ENCODE data around the gene SLC4A9. TPM values are rescaled to one million over a fixed set of nuclear protein-coding genes. Genes with fewer than 3 reads are reported as not detected.

The SLC4A9 gene, protein sequence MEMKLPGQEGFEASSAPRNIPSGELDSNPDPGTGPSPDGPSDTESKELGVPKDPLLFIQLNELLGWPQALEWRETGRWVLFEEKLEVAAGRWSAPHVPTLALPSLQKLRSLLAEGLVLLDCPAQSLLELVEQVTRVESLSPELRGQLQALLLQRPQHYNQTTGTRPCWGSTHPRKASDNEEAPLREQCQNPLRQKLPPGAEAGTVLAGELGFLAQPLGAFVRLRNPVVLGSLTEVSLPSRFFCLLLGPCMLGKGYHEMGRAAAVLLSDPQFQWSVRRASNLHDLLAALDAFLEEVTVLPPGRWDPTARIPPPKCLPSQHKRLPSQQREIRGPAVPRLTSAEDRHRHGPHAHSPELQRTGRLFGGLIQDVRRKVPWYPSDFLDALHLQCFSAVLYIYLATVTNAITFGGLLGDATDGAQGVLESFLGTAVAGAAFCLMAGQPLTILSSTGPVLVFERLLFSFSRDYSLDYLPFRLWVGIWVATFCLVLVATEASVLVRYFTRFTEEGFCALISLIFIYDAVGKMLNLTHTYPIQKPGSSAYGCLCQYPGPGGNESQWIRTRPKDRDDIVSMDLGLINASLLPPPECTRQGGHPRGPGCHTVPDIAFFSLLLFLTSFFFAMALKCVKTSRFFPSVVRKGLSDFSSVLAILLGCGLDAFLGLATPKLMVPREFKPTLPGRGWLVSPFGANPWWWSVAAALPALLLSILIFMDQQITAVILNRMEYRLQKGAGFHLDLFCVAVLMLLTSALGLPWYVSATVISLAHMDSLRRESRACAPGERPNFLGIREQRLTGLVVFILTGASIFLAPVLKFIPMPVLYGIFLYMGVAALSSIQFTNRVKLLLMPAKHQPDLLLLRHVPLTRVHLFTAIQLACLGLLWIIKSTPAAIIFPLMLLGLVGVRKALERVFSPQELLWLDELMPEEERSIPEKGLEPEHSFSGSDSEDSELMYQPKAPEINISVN
- not detected for total RNA-seq
- long read RNA-seq, result 0 reads

DNA sequence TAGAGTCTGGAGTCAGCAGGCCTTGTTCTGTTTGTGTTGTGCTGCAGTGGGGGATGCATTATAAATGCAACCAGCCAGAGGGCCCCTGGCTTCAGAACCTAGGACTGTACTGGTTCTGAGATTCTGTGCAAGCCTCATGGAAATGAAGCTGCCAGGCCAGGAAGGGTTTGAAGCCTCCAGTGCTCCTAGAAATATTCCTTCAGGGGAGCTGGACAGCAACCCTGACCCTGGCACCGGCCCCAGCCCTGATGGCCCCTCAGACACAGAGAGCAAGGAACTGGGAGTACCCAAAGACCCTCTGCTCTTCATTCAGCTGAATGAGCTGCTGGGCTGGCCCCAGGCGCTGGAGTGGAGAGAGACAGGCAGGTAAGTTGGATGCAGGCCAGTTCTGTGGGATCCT, at the start of gene SLC4A9:
TSS of gene SLC4A9 (plus strand) at position 94 of the 400 bp plus-strand sequence. CDS start at position 137, 43 bp downstream.
- intact Hi-C loops (cut with DNase I), result no loop called here
- ATAC-seq, result no peak
- no peak for DNase-seq (ENCODE audit: missing footprints)

DNA sequence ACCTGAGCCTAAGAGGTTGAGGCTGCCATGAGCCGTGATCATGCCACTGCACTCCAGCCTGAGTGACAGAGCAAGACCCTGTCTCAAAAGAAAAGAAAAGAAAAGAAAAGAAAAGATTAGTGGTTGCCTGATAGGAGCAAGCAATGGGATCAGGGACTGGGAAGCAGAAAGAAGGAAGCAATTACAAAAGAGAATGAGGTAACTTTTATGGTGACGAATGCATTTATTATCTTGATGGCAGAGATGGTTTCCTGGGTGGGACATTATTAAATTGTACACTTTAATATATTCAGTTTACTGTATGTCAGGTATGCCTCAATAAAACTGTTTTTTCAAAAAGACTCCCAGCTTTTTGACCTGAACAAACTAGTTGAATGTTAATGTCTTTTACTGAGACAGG, 49.6 kb upstream of the SLC4A9 start:
- no peak for DNase-seq (ENCODE audit: missing footprints)
- no peak for ATAC-seq
- intact Hi-C loops (cut with DNase I), result no loop called here

DNA sequence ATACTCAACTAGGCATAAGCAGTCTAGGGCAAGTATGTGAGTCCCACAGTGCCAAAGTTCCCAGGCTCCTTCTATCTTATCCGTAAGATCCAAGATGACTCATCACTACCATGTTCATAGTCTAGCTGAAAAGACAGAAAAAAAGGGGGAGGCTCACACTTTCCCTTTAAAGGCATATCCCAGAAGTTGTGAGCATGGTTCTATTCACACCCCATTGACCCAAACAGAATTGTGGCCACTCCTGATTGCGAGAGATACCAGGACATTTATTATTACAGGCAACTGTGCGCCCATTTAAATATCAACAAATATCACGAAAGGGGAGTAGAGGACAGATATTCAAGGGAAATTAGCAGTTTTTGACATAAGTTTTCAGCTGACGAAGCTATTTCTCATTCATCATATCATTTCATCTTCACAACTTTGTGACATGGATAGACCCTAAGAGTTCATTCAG, 49.0 kb upstream of the SLC4A9 start:
- ATAC-seq (no peak), DNase-seq (ENCODE audit: missing footprints) (no peak)
- intact Hi-C loops (cut with DNase I), result no loop called here

DNA sequence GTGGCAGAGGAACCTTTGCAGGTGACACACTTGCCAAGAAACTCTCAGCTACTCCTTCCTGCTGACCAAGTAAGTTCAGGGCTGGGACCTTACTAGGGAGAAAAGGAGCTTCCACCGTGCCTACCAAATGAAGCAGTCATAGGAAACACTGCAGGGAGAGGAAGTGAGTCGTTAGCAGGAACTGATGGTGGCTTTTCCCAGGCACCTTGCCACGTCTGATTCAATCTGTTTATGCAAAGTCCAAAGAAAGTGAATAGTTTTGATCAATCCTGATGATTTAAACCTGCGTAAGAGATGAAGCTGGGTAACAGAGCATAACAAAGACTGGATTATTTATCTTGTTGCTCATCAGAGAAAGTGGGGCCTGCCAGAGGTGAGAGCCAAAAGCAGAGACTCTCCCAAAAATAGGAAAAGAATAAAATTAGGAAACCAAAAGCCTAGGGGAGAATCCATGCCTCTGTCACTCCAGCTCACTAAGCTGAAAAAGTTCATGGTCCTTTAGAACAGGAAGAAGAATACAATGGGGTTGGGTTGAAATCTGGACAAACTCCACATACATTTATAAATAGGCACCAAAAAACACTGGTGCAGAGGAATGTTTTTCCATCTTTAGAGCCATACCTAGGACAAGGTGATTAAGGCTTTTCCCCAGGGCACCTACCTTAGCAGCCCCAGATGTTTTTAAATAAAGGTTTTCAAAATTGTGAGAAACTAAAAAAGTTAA, 47.8 kb upstream of the SLC4A9 start:
- no peak for ATAC-seq
- intact Hi-C loops (cut with DNase I), result no loop called here
- DNase-seq (ENCODE audit: missing footprints), result no peak

DNA sequence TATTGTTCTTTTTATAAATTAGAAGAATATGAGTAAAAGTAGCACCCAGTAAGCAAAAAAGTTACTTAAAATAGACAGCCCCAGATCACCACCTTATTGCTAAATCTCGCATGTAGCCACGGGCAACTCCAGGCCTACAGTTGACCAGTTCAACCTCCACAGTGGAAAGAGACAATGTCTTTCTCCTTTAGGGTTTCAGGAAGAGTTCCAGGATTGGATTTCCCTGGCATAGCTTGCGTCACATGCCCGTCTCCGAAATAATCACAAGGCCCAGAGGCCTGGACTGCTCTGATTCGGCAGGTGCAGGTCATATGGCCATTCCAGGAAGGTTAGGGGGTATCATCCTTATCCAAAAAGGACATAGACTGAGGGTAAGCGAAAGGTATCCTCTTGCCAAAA, 47.2 kb upstream of the SLC4A9 start:
- ATAC-seq (no peak), DNase-seq (ENCODE audit: missing footprints) (no peak)
- intact Hi-C loops (cut with DNase I), result no loop called here

DNA sequence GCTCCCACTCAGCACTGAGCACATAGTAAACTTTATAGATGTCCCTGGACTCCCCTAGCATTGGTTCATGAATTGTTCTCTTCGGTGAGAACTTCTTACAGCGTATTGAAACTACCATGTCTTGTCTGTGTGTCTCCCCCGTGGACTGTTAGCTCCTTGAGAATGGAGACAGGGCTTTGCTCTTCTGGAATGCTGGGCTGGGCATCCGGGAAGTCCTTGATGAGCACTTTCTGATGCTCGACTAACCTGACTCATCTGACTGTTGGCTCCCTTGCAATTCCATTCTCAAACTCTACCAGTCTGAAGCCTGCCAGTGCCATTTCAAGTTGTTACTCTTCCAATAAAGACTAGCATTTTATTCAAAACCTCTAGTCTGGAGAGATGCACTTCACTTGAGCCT, 42.1 kb upstream of the SLC4A9 start:
- DNase-seq (ENCODE audit: missing footprints) (no peak), ATAC-seq (no peak)
- intact Hi-C loops (cut with DNase I), result no loop called here

DNA sequence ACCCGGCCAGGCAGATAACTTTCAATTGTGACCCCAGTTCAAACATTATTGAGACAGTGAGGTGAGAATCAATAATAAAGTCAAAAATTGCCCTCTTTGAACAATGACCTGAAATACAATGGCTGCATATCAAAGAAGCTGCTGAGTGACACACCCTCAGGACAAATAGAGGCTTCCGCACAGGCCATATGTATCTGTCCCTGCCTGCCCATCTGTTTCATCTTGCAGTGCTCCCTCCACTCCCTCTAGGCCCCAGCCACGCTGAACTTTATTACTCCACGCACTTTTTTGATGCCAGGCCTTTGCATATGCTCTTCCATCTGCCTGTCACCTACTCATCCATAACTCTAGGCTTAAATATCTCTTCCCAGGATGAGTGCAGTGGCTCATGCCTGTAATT, 41.2 kb upstream of the SLC4A9 start:
- intact Hi-C loops (cut with DNase I), result no loop called here
- ATAC-seq, result no peak

DNA sequence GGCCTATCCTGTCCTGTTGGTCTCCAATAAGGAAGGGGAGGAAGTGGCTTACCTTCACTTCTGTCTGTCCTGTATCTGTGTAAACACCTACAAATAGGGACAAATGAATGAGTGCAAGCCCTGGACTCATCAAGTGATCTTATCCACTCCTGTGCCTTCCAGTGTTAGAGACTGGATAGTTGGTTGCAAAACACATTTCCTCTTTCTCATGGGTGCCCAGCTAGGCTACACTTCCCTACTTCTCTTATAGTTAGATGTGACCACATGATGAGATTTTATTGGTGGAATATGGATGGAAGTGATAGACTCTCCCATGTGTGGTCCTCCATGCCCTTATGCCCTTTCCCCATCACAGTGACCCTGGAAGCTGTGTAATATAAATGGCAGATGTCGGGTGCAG, 40.2 kb upstream of the SLC4A9 start:
- intact Hi-C loops (cut with DNase I), result no loop called here
- no peak for DNase-seq (ENCODE audit: missing footprints)
- ATAC-seq, result no peak

More for the DNA sequence above, 41.2 kb upstream of the SLC4A9 start:
- DNase-seq (ENCODE audit: missing footprints), result no peak

DNA sequence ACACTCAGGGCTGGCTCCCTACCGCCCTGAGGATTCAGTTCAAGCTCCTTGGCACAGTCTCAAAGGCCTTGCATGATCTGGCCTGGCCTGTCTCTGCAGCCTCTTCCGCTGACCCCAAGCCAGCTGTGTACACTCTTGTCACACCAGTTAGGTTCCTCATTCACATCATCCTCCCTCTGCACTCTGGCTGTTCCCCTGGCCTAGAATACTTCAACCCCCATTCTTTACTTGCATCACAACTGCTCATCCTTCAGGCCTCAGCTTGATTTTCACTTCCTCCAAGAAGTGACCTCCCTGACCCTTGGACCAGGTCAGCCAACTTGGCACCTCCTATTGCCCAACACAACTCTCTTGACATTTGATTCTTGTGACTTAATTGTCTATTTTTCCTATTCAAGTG, 38.2 kb upstream of the SLC4A9 start:
- peak; percentile 69 for ATAC-seq
- peak; percentile 83 for DNase-seq (ENCODE audit: missing footprints)
- intact Hi-C loops (cut with DNase I), result no loop called here

DNA sequence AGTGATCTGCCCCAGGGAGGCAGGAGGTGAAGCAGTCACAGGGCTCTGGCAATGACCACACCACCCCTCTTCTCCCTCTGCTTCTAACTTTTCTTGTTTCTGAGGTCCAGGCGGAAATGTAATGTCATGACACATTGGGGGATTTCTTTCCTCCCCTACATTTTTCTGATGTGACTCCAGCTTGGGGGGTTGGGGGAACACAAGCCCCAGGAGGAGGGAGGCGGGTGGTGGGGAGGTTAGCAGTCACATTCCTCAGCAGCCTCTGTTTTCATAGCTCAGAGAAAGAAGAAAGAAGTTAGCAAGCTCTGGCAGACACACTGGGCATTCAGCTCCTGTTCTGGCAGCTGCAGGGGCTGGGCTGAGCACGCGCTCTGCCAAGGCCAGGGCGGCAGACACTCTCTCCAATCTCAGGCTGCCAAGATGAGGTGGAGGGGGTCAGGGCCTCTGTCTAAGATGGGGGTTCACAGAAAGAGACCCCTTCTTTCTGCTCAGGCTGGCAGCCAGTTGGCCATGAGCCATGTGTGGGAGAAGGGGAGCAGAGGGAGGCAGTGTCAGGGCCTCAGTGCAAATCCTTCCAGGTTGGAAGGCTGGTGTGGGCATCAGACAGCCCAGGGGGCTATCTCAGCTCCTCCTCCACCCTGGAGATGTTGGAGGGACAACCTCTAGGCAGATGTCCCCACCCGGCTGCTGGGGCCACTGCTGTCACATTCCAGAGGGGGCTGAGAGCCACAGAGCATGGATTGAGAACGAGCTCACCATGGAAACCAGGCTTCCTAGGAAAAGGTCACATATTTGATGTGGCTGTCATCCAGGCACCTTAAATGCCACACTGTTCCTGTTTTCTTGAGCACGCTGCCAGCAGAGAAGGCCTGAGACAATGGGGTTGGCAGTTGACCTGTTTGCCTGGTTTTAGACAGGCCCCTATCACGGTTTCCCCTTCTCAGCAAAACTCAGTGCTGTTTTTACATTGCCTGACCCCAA, 37.0 kb upstream of the SLC4A9 start:
- intact Hi-C loops (cut with DNase I), result no loop called here
- DNase-seq (ENCODE audit: missing footprints) (no peak), ATAC-seq (peak; percentile 73)

DNA sequence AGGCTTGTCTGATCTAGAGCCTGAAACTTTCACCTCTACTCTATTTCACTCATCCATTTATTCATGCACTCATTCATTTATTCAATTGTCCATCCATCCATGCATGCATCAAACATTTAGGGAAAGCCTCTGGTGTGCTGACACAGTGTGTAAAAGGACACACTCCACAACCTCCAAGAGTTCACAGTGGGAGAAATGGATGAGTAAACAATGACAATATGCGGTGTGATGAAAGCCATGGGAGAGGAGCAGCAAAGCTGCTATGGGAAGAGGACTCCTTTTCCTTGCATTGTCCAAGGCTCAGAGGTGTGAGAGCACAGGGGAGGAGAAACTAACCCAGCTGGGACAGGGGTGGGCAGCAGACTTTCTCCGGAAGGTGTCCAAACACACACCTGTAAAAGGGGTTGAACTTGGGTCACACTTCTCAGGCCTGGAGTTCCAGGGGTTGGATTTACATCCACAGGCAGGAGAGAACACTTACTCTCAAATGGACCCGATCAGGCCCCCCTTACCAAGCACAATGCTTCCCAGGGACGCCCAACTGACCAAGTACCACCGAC, 35.9 kb upstream of the SLC4A9 start:
- no peak for ATAC-seq
- no peak for DNase-seq (ENCODE audit: missing footprints)
- intact Hi-C loops (cut with DNase I), result no loop called here

DNA sequence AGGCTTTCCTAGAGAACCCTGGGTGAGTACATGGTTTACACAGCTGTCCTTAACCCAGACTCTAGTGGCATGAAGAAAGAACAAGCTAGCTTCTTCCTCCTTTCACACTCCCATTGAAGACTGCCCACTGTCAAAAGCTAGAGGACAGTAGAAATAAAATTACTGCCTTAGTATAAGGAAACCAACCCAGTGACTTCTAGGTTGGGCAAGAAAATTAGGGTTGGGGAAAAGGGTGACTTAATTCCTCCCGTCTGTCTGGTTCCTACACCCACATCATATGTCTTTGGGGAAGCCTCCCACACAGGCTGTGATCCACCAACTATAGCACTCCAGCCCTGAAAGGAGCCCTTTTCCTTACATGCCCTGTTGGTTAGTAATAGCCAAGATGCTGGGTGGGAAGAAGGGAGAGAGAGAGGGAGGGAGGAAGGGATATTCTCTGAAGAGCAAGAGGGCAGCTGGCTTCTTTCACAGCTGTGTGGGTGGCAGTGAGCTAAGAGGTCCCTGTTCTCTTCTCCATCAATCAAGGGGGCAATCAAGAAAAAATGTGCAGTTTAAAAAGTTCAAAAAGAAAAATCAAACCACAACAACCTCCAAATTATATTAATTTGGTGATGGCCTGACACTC, 35.3 kb upstream of the SLC4A9 start:
- ATAC-seq (no peak), DNase-seq (ENCODE audit: missing footprints) (no peak)
- intact Hi-C loops (cut with DNase I), result no loop called here

DNA sequence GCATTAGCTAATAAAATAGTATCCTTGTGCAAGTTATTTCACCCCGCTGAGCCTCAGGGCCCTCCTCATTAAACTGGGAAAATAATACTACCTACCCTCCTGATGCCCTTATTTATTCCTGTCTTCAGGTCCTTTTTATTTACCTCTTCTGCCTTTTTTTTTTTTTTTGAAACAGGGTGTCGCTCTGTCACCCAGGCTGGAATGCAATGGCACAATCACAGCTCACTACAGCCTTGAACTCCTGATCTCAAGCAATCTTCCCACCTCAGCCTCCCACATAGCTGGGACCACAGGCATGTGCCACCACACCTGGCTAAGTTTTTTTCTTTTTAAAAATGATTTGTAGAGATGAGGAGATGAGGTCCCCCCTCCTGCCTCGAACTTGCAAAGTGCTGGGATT, 34.5 kb upstream of the SLC4A9 start:
- ATAC-seq, result no peak
- DNase-seq (ENCODE audit: missing footprints), result no peak
- intact Hi-C loops (cut with DNase I), result no loop called here

DNA sequence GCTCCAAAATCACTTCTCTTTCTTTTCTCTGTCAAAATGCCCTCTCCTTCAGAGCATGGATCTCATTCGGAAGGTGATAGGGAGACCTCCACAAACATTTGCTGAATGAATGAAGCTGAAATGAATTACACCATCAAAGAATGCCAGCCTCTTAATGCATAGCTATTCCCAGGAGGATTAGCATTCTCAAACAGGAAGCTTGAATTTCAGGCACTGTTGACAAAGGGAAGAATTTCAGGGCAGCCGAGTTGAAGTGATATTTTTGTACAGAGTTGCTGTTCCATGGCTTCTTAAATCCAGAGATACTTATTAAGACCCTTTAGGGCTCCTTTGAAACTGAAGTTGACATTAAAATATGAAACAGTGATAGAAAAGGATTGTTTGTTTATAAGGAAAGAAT, 32.4 kb upstream of the SLC4A9 start:
- intact Hi-C loops (cut with DNase I), result no loop called here
- DNase-seq (ENCODE audit: missing footprints) (no peak), ATAC-seq (no peak)

DNA sequence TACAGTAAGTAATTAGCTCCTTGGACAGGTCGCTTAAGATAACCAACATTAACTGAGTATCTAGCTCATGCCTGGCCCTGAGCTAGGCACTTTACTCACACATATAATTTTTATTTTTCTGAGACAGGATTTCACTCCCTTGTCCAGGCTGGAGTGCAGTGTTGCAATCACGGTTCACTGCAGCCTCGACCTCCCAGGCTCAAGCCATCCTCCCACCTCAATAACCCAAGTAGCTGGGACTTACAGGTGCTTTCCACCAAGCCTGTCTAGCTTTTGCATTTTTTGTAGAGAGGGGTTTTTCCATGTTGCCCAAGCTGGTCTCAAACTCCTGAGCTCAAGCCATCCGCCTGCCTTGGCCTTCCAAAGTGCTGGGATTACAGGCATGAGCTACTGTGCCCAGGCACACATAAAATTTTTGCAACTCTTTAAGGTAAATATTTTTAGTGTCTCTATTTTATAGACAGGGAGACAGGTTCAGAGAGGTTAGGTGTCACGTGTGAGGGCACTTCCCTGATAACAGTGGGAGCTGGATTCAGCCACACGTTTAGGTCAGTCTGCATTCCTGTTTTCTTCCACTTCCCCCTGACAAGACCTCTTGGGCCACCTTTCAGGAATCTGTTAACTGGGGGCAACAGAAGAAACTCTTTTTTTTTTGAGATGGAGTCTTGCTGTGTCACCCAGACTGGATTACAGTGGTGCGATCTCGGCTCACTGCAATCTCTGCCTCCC, 31.8 kb upstream of the SLC4A9 start:
- no peak for DNase-seq (ENCODE audit: missing footprints)
- intact Hi-C loops (cut with DNase I), result no loop called here

DNA sequence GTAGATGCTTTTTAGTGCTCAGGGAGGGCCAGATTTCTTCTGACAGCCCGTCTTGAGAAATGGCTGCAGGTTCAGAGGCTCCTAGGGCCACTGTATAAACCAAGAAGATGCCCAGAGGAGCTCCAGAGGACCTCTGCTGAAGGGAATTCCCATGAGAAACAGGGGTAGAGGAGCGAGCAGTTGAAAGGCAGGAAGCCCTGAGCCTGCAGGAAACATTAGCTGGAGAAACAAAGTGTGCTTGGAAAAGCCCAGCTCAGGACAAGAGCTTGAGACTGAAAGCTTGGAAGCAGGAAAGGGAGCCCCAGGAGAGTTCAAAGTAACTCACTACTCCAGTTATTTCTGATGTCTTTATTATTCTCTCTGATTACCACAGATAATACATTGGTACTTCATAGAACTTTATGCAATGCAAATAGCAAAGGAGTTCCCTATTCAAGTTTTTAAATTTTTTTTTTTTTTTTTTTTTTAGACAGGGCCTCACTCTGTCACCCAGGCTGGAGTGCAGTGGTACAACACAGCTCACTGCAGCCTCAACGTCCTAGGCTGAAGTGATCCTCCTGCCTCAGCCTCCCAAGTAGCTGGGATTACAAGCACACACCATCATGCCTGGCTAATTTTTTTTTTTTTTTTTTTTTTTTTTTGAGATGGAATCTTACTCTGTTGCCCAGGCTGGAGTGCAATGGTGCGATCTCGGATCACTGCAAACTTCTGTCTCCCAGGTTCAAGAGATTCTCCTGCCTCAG, 30.1 kb upstream of the SLC4A9 start:
- intact Hi-C loops (cut with DNase I), result no loop called here
- DNase-seq (ENCODE audit: missing footprints), result no peak
- peak; percentile 25 for ATAC-seq

More for the DNA sequence above, 31.8 kb upstream of the SLC4A9 start:
- ATAC-seq, result no peak
